Measurements from ENCODE around the gene RGR. TPM values are rescaled to one million over a fixed set of nuclear protein-coding genes. Genes with fewer than 3 reads are reported as not detected.

RGR gene
- total RNA-seq, result not detected in 2 replicates

GRCh38 chr10:84244651-84245270 is at the start of gene RGR:
TSS of gene RGR (plus strand) at chr10:84245053. CDS start at chr10:84245091, 38 bp downstream.

GRCh38 chr10:84225427-84226173 is 19.3 kb upstream of the RGR start, which contains the start of gene LRIT2:
TSS of gene LRIT2 (minus strand) at chr10:84225544. CDS start at chr10:84225520, 24 bp downstream.

GRCh38 chr10:84241185-84241790 is 3.6 kb upstream of the RGR start, which contains the start of gene LRIT1:
TSS of gene LRIT1 (minus strand) at chr10:84241546. CDS start at chr10:84241439, 107 bp downstream.

Other genes starting within 250 kb of the RGR start
- 208 and 214 TPM in 2 replicates for gene GHITM, start 105.5 kb upstream of the RGR start, total RNA-seq
- gene GPR15LG, start 71.3 kb upstream of the RGR start, total RNA-seq, result not detected in 2 replicates
- not detected in 2 replicates for gene CDHR1, start 50.5 kb upstream of the RGR start, total RNA-seq
- not detected in 2 replicates for gene LRIT2, start 19.5 kb upstream of the RGR start, total RNA-seq
- gene LRIT1, start 3.5 kb upstream of the RGR start, total RNA-seq, result not detected in 2 replicates
- 24.5 and 38.5 TPM in 2 replicates for gene CCSER2, start 83.5 kb downstream of the RGR start, total RNA-seq